GM19438 (cell line): Measurements from ENCODE around the gene GRM3.
"Not testable (repeated sequence)": the region's sequence is repeated elsewhere in the genome, so short reads cannot be mapped to it uniquely, and the experiment has no call there.

Experiments
- ATAC-seq: cut with Tn5 transposase; IDR thresholded peaks from one replicate; pipeline ENCODE4 v1.9.1; 2021; ENCODE audit warnings: low read depth; ENCODE audit not compliant: unreplicated experiment

GRM3 gene

GRCh38 chr7:86643561-86644281, at the start of gene GRM3:
Gene GRM3, plus strand, starts transcription at chr7:86643909. Its CDS starts 121,237 bp downstream, at chr7:86765146.
- ATAC-seq: no peak

- no peak for ATAC-seq
Measured at GRCh38 chr7:86598311-86598710, 45.4 kb upstream of the GRM3 start.

- no peak for ATAC-seq
Measured at GRCh38 chr7:86598721-86599120, 45.0 kb upstream of the GRM3 start.

GRCh38 chr7:86600506-86601290, 43.0 kb upstream of the GRM3 start:
- no peak for ATAC-seq

GRCh38 chr7:86615711-86616110, 28.0 kb upstream of the GRM3 start:
- ATAC-seq: not testable (repeated sequence)

GRCh38 chr7:86644282-86645224, 844 bp downstream of the GRM3 start:
- ATAC-seq: no peak

- ATAC-seq: no peak
Measured at GRCh38 chr7:86645225-86645608, 1.5 kb downstream of the GRM3 start.

- no peak for ATAC-seq
Measured at GRCh38 chr7:86645676-86646276, 2.1 kb downstream of the GRM3 start.

GRCh38 chr7:86647385-86648094, 3.8 kb downstream of the GRM3 start:
- no peak for ATAC-seq

- ATAC-seq: no peak
Measured at GRCh38 chr7:86648169-86648568, 4.5 kb downstream of the GRM3 start.

GRCh38 chr7:86653919-86654659, 10.4 kb downstream of the GRM3 start:
- ATAC-seq: no peak

GRCh38 chr7:86657948-86658347, 14.2 kb downstream of the GRM3 start:
- no peak for ATAC-seq

- ATAC-seq: no peak
Measured at GRCh38 chr7:86660950-86661462, 17.3 kb downstream of the GRM3 start.

GRCh38 chr7:86664486-86664885, 20.8 kb downstream of the GRM3 start:
- ATAC-seq: no peak

GRCh38 chr7:86664991-86665390, 21.3 kb downstream of the GRM3 start:
- no peak for ATAC-seq

- ATAC-seq: no peak
Measured at GRCh38 chr7:86665669-86666068, 22.0 kb downstream of the GRM3 start.

GRCh38 chr7:86667732-86668131, 24.0 kb downstream of the GRM3 start:
- no peak for ATAC-seq

GRCh38 chr7:86668315-86668714, 24.6 kb downstream of the GRM3 start:
- ATAC-seq: no peak

GRCh38 chr7:86687831-86688230, 44.1 kb downstream of the GRM3 start:
- ATAC-seq: no peak
